Endothelial cell (in vitro differentiated cells): ENCODE measurements around the gene TDRD1. TPM values are rescaled to one million over a fixed set of nuclear protein-coding genes. Genes with fewer than 3 reads are reported as not detected.

Source experiments
- DNase-seq: peaks from one replicate; pipeline ENCODE4 v3.0.0; 2021; ENCODE audit warnings: low spot score
- H3K27ac Mint-ChIP-seq: one replicate; pipeline ENCODE4 v1.8.0; 2021; ENCODE audit warnings: mixed read lengths, inconsistent platforms; ENCODE audit not compliant: unreplicated experiment
- H3K27me3 Mint-ChIP-seq: one replicate; pipeline ENCODE4 v1.8.0; 2021; ENCODE audit warnings: mild to moderate bottlenecking, moderate library complexity, mixed read lengths, inconsistent platforms; ENCODE audit not compliant: unreplicated experiment
- H3K36me3 Mint-ChIP-seq: one replicate; pipeline ENCODE4 v1.8.0; 2021; ENCODE audit warnings: mild to moderate bottlenecking, low read depth, mixed read lengths, inconsistent platforms; ENCODE audit not compliant: unreplicated experiment
- H3K4me1 Mint-ChIP-seq: one replicate; pipeline ENCODE4 v1.8.0; 2021; ENCODE audit warnings: mild to moderate bottlenecking, mixed read lengths, inconsistent platforms; ENCODE audit not compliant: unreplicated experiment
- H3K4me3 Mint-ChIP-seq: one replicate; pipeline ENCODE4 v1.8.0; 2021; ENCODE audit warnings: mild to moderate bottlenecking, mixed read lengths, inconsistent platforms; ENCODE audit not compliant: unreplicated experiment
- H3K9me3 Mint-ChIP-seq: one replicate; pipeline ENCODE4 v1.8.0; 2021; ENCODE audit warnings: mixed read lengths, inconsistent platforms; ENCODE audit not compliant: unreplicated experiment
- total RNA-seq: library from RNA; stranded (reverse); fragmentation: NEBNext Ultra II Directional; extraction: Animal tissue kit (Norgen Biotek cat#: 25700); gene quantifications from one replicate; pipeline ENCODE4 v1.2.1, GENCODE V29; 2021; ENCODE audit not compliant: unreplicated experiment
- TF ChIP-seq, protein P1 (sequence below): fragments of 200-600 bp; sonication (generic); IDR thresholded peaks from one replicate; pipeline ENCODE4 v1.5.0; 2021; ENCODE audit warnings: antibody characterized with exemption; ENCODE audit not compliant: unreplicated experiment

TDRD1 gene
- total RNA-seq, 1 donor from 2014 or later: 0.18 TPM

DNA sequence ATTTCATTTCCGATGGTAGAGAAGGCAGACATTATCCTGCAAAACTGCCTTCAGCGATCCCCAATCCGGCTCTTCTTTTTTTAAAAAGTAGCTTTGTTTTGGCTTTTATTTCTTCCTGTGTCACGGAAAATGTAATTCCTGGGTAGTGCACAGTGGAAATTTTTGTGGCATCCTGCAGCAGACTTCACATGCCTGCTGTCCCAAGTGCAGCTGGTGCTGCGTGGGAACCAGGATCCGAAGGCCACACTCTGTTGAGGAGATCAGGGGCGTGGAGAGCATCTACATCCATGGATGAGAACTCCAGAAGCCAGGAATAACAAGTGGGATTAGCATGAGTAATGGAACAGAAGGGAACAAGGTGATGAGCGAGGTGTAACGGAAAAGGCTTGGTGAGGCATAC lies 64.5 kb downstream of the TDRD1 start:
- H3K27ac Mint-ChIP-seq: no peak overlapping the region
- no peaks in the 10 kb centered on the region for H3K36me3 Mint-ChIP-seq
- no peak overlapping the region for H3K4me3 Mint-ChIP-seq
- TF ChIP-seq, protein P1, sequence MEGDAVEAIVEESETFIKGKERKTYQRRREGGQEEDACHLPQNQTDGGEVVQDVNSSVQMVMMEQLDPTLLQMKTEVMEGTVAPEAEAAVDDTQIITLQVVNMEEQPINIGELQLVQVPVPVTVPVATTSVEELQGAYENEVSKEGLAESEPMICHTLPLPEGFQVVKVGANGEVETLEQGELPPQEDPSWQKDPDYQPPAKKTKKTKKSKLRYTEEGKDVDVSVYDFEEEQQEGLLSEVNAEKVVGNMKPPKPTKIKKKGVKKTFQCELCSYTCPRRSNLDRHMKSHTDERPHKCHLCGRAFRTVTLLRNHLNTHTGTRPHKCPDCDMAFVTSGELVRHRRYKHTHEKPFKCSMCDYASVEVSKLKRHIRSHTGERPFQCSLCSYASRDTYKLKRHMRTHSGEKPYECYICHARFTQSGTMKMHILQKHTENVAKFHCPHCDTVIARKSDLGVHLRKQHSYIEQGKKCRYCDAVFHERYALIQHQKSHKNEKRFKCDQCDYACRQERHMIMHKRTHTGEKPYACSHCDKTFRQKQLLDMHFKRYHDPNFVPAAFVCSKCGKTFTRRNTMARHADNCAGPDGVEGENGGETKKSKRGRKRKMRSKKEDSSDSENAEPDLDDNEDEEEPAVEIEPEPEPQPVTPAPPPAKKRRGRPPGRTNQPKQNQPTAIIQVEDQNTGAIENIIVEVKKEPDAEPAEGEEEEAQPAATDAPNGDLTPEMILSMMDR: no peak
- no peaks in the 10 kb centered on the region for H3K9me3 Mint-ChIP-seq
- H3K27me3 Mint-ChIP-seq: peaks cover 3% of the 10 kb centered on the region
- no peak for DNase-seq
- H3K4me1 Mint-ChIP-seq: peaks cover 31% of the 10 kb centered on the region

DNA sequence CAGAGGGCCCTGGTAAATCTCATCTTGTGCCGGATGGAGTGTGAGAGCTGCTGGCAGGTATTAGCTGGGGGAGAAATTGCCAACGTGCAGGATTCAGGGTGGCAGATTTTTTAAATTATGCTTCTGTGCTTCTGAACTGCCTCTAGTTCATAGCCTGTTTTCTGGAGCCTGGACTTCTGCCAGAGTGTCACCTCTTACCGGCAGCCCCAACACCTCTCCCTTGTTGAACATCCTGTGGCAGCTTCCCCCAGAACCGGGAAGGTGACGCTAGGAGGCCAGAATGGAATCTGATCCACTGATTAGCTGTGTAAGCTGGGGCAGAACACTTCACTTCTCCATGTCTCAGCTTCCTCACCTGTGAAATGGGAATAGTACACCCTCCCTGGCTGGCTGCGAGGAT lies 65.0 kb downstream of the TDRD1 start:
- Mint-ChIP-seq H3K27me3 (peaks cover 3% of the 10 kb centered on the region), H3K9me3 (no peaks in the 10 kb centered on the region), H3K27ac (no peak overlapping the region), H3K4me1 (peaks cover 35% of the 10 kb centered on the region), H3K4me3 (no peak overlapping the region), H3K36me3 (no peaks in the 10 kb centered on the region)
- TF ChIP-seq, protein P1: no peak
- no peak for DNase-seq

DNA sequence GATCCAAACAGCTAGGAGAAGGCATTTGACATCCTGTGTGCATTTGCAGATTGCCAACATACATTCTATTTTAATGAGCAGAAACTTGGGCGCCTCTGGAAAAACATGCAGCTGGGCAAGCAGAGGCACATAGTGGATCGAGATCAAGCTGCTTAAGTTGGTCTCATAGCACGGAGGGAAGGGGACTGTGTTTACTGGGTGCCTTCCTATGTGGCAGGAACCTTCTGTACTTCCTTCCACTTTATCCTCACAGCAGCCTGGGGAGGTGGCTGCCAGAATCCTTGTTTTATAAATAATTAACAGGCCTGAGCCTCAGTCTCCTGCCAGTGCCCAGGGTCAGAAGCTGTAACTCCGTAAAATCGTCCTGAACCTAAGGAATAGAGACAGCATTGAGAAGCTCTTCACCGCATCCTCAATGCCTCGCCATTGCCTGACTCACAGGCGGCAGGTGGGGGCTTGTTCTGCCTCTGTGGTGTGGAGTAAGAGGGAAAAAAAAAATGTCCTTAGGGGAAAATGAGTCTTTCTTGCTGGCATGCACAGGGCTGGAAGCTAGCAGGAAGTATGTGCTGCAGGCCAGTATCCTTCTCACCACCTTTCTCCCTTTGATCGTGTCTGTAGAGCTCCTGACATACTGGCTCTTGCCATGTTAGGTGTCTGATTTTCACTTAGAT lies 66.1 kb downstream of the TDRD1 start:
- Mint-ChIP-seq H3K4me1 (peaks cover 44% of the 10 kb centered on the region), H3K9me3 (no peaks in the 10 kb centered on the region), H3K36me3 (no peaks in the 10 kb centered on the region), H3K27me3 (peaks cover 4% of the 10 kb centered on the region), H3K27ac (no peak overlapping the region), H3K4me3 (no peak overlapping the region)
- TF ChIP-seq, protein P1: no peak
- DNase-seq: no peak

DNA sequence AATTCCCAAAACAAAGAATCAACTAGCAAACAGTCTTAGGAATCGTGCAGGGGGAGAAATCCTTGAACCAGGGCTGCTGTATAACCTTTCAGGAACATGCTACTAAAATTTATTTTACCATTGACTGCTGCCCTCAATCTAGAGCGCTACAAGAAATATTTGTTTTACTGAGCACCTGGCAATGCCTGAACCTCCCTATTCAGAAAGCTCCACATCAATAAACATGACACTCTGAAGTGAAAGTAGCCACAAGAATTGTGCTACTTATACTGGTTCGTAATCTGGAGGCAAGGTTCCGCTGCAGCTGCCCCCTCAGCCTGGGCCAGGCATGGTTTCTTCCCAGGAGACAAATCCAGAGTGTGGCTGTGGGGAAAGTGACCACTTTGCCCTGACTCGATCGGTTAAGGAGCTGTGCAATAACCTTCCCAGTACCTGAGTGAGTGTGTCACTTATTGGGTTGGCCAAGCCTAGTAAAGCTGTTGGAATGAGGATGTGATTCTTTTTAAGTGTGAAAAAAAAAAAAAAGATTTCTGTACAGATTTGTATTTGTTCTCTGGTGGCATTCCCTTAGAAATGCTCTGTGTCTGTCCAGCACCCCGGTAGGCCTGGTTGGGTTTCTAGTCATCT lies 67.6 kb downstream of the TDRD1 start:
- H3K4me1 Mint-ChIP-seq: peaks cover 54% of the 10 kb centered on the region
- H3K36me3 Mint-ChIP-seq: no peaks in the 10 kb centered on the region
- no peak overlapping the region for H3K4me3 Mint-ChIP-seq
- DNase-seq: no peak
- no peak overlapping the region for H3K27ac Mint-ChIP-seq
- TF ChIP-seq, protein P1: no peak
- peaks cover 7% of the 10 kb centered on the region for H3K27me3 Mint-ChIP-seq
- no peaks in the 10 kb centered on the region for H3K9me3 Mint-ChIP-seq

- Mint-ChIP-seq H3K36me3 (peaks cover 8% of the 10 kb centered on the region), H3K4me3 (no peak overlapping the region), H3K4me1 (peaks cover 42% of the 10 kb centered on the region), H3K9me3 (no peaks in the 10 kb centered on the region), H3K27me3 (peaks cover 17% of the 10 kb centered on the region), H3K27ac (peak overlapping the region; percentile 41)
- no peak for DNase-seq
- TF ChIP-seq, protein P1: no peak
Measured at GRCh38 chr10:114250236-114250635, 71.1 kb downstream of the TDRD1 start.
